HG03039 (cell line): Measurements from ENCODE around the gene SIX1.

ENCODE experiments used
- ATAC-seq: cut with Tn5 transposase; IDR thresholded peaks from one replicate; pipeline ENCODE4 v1.9.1; 2021; ENCODE audit warnings: mild to moderate bottlenecking, moderate library complexity; ENCODE audit not compliant: unreplicated experiment

Gene SIX1

DNA sequence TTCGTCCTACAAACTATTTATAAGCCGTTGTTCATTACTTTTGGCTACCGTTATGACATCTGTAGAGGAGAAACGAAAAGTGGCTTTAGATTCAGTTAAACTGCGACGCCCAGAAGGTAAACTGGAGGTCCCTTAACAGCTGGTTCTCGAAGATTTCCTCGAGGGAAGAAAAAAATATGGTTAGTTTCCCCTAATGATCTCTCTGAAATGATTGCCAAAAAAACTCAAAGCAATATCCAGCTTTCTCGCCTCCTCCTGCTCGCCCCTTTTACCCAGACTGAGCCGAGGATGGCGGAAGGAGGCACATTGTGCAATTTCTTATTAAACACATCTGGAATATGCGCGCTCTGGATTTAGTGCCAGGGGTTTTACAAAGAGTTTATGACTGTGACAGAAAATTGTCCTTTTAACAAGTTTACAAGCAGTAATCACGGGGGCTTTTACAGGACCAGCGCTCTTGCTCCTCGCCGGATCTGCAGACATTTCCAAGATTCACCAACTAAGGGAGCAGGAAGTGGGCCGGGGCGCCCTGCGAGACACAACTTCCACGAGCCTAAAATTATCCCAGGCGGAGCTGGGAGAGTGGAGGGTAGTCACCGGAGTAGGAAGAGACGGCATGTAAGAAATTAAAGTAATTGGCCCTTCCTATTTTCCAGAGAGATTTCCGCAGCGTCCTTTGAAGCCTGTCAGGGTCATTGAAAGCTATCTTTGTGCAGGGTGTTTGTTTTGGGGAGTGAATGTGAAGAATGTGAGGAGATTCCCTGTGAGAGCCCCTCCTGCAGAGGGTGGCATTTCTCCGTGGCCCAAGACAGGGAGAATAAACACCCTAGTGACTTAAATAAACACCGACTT, 5.6 kb downstream of the SIX1 start:
- ATAC-seq = no peak

DNA sequence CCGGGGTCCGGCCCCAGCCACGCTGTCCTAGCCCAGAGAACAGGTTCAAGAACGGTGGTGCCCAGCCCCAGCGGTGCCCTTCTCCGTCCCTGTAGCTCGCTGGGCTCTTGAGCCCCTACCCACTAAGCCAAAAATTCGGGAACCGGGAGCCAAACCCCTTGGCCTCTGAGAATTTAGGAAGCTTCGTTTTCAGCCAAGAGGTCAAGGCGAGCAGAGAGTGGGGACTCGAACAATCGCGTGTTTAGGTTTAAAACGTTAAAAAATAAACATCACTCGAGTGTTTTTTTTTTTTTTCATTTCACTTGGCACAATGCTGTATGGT, 6.2 kb downstream of the SIX1 start:
- ATAC-seq = no peak

GRCh38 chr14:60642270-60643140, 6.8 kb downstream of the SIX1 start:
- ATAC-seq = no peak

- no peak for ATAC-seq
Measured at GRCh38 chr14:60641742-60642269, 7.5 kb downstream of the SIX1 start.

- no peak for ATAC-seq
Measured at GRCh38 chr14:60640859-60641741, 8.2 kb downstream of the SIX1 start.

- ATAC-seq = no peak
Measured at GRCh38 chr14:60639674-60640073, 9.6 kb downstream of the SIX1 start.

DNA sequence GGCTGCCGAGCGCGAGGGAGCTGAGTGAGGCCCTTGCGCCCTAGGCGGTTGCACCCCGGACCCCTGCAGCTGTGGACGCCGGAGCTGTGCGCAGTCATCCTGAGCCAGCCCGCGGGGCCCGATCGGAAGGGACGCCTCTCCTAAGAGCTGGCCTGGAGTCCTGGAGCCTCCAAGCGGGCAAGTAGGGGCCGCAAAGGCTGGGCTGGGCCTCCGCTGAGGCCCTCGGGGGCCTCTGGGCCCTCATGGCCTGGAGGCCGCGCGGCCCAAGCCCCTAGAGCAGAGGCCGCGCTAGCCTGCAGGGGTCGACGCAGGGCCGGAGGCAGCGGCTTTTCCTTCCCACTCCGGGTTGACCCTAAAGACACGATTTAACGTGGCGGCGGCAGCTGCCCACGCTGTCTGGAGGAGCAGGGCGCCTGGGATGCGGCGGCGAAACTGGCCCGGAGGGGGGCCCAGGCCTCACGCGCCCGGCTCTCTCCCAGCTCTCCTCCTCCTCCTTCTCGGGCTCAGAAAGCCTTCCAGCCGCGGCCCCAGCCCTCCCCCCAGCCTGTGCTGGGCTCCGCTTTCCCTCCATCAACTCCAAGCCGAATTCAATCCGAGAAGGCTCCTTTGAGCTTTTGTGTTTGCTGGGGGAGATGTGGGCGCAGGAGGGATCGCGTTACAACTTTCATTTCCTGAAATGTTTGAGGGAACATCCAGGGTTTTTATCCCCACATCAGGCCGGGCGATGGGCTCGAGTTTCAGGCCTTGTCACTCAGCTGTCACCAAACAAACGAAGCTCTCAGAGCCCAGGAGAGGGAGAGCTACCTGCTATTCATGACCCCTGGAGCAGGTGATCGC, 11.6 kb downstream of the SIX1 start:
- no peak for ATAC-seq

- no peak for ATAC-seq
Measured at GRCh38 chr14:60636879-60637478, 12.3 kb downstream of the SIX1 start.

DNA sequence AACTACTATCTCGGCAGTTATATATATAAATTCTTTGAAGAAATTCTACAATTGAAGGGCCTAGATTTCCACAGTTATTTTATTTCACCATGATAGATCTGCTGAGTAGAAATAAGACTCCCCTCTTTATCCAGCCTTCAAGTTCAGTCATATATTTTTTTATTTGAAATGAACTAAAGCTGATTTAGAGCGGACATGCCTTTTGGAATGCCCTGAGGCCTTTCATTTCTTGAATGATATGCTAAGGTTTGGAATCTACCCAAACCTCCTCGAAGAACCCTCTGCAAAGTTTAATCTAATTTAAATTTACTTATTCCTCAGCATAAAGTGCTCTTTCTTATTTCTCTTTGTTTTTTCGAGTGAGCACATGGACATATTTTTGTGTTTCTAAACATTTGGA, 15.1 kb downstream of the SIX1 start:
- no peak for ATAC-seq

- peak; percentile 32 for ATAC-seq
Measured at GRCh38 chr14:60632777-60633176, 16.5 kb downstream of the SIX1 start.

- peak; percentile 64 for ATAC-seq
Measured at GRCh38 chr14:60632257-60632656, 17.0 kb downstream of the SIX1 start.

- ATAC-seq = no peak
Measured at GRCh38 chr14:60631842-60632241, 17.4 kb downstream of the SIX1 start.

DNA sequence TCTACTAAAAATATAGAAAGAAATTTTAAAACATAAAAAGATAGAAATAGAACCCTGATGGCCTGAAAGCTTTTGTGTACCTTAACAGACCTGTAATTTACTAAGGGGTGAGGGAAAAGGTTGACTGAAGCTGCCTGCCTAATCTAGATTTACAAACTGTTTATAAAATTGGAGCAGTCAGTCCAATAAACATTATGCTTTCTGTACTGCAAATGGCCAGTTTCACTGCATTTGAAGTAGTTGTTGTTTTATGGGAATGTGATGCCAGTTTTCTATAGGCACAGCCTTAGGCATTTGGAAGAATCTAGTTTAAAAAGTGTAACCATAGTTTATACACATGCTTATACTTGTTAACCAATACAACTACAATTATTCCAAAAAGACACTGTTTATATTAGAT, 19.1 kb downstream of the SIX1 start:
- ATAC-seq = no peak

DNA sequence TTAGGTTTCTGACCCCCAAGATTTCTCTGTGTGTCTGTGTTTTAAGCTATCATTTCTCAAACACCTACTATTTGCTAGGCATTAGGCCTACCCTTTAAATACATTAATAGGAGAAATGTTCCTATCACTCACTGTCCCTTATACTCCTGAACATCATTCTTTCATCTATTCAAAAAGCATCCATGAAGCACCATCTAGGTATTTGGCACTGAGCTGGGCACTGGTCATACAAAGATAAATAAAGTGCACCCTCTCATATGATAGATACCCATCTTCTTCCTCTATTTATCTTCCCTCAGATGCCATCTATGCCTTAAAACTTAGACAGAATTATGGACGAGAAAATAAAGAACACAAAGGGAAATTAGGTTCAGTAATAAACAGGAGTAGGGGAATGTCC, 20.4 kb downstream of the SIX1 start:
- ATAC-seq = no peak

DNA sequence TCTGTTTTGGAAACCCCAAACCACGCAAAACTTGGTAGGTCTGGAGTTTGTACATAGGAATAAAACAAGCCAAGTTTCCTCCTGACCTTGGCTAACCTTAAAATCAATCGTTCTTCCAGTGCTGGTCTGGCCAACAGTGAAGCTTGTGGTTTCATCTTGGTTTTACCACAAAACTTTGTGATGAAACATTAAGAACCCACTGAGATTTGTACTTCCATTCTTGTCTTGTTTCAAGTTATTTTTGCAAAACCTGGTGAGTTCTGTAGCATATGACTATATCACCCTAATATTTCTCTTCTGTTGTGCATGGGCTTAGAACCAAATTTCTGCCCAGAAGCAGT, 26.4 kb downstream of the SIX1 start:
- no peak for ATAC-seq

DNA sequence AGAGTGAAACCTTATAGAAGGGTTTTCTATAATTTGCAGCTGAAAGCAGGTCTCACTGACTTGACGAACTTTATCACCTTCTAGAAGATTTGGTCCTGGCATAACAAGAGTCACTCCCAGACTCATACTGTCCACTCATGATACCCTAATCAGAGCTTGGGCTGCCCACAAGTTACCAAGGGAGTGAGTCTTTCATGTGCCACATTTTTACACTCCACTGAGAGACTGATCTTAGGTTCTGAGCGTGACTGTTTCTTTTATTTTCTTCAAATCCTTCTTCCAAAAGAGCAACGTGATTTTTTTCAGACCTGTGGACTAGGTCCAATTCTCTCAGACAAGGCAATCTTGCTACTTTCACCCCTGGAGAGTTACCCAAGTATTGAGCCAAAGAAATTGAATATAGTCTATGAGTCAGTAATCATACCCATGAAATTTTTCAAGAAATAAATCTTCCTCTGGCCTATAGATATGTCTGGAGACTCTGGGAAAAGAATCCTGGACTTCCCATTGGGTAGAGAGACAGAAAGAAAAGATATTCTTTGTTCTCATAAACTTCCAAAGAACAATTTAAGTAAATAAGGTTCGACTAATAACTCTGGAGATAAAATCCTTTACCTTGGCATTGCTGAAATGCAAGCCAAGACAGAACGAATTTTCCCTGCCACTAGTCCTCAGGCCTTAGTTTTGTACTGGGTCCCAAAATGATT, 26.9 kb downstream of the SIX1 start:
- no peak for ATAC-seq

DNA sequence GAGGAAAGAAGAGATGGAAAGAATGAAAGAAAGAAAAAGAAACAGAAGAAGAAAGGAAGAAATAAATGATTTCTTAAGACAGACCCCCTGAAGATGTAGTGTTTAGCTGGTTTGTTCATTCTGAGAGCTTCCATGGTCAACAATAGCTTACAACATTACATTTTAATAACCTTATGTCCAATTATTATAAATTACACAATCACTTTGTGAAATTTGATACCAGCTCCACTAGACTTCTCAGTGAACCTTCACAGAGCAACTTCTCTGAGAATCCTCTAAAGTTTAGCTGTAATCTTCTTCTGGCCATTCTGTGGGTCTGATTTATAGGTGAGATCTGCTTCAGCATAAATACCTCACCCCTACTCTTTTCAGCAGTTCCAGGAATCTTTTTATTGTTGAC, 27.9 kb downstream of the SIX1 start:
- no peak for ATAC-seq

DNA sequence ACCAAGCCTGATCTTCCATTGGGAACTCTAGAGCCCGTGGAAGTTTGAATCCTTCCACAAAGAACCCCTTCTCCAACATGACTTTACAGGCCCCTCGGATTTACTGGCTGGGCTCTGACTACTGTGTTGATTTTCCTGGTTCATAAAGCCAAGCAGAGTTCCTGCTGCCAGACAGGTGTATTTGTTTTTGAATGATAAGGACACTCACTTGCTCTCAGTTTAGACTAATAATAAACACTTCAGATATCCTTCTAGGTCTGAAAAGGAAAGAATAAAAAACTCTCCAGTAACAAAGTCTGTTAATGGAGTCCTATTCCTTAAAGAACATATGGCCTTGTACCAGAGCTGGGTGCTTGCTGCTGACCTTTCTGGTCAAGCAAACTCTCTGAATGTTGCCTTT, 31.0 kb downstream of the SIX1 start:
- ATAC-seq = no peak

DNA sequence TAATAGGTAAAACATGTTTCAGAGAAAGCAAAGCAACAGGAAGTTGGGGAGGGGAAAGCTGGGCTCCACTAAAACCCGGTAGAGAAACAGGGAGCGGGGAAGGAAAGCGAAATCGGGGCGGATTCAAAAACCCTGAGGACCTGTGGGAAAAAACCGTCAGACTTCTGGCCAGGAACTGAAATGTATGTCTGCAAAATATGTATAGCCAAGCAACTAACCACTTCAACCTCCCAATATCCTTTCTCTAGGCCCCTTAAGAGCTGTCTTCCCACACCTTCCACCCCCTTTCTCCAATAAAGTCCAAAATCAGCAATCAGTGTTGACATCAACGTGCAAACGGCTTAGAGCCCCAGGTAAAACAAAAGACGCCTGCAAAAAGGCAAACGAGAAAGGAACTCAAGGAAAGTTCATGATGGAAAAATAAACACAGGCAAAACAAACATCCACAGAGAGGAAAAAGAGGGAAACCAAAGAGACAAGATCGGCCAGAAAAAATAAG, 32.8 kb downstream of the SIX1 start:
- ATAC-seq = no peak
